ENCODE results near the gene EMD.
A peak's percentile ranks its signal among the peaks of the same experiment; 100 is the strongest.
"Not testable (repeated sequence)": the region's sequence is repeated elsewhere in the genome, so short reads cannot be mapped to it uniquely, and the experiment has no call there.

EMD gene

GRCh38 chrX:154396363-154396762 is 17.3 kb downstream of the EMD start:
- not testable (repeated sequence) for DNase-seq (ENCODE audit: low read depth)

GRCh38 chrX:154396973-154397887 is 18.1 kb downstream of the EMD start:
- DNase-seq (ENCODE audit: low read depth), result peak; percentile 50

- DNase-seq (ENCODE audit: low read depth), result peak; percentile 80
Observed at GRCh38 chrX:154397888-154398667, 19.0 kb downstream of the EMD start, which contains the start of gene RPL10. Gene RPL10, plus strand, starts transcription at chrX:154398377. Its CDS starts 143 bp downstream, at chrX:154398520.

- DNase-seq (ENCODE audit: low read depth), result peak; percentile 64
Observed at GRCh38 chrX:154398668-154399526, 19.8 kb downstream of the EMD start.

- DNase-seq (ENCODE audit: low read depth), result no peak
Observed at GRCh38 chrX:154399527-154400368, 20.7 kb downstream of the EMD start.

GRCh38 chrX:154400369-154400817 is 21.3 kb downstream of the EMD start:
- not testable (repeated sequence) for DNase-seq (ENCODE audit: low read depth)

- DNase-seq (ENCODE audit: low read depth), result no peak
Observed at GRCh38 chrX:154401045-154401799, 22.1 kb downstream of the EMD start.

GRCh38 chrX:154401918-154402621 is 23.0 kb downstream of the EMD start:
- DNase-seq (ENCODE audit: low read depth), result no peak

GRCh38 chrX:154402622-154403127 is 23.6 kb downstream of the EMD start:
- no peak for DNase-seq (ENCODE audit: low read depth)

- no peak for DNase-seq (ENCODE audit: low read depth)
Observed at GRCh38 chrX:154403192-154403591, 24.1 kb downstream of the EMD start.

- DNase-seq (ENCODE audit: low read depth), result no peak
Observed at GRCh38 chrX:154403858-154404257, 24.8 kb downstream of the EMD start.

- no peak for DNase-seq (ENCODE audit: low read depth)
Observed at GRCh38 chrX:154404625-154405192, 25.6 kb downstream of the EMD start.

GRCh38 chrX:154408659-154409221 is 29.6 kb downstream of the EMD start:
- DNase-seq (ENCODE audit: low read depth), result no peak

GRCh38 chrX:154409222-154409871 is 30.3 kb downstream of the EMD start, which contains the start of gene DNASE1L1:
Gene DNASE1L1, minus strand, starts transcription at chrX:154409254. Its CDS starts 3,686 bp downstream, at chrX:154405568.
- DNase-seq (ENCODE audit: low read depth), result no peak

GRCh38 chrX:154411981-154412340 is 32.9 kb downstream of the EMD start:
- no peak for DNase-seq (ENCODE audit: low read depth)

- no peak for DNase-seq (ENCODE audit: low read depth)
Observed at GRCh38 chrX:154412468-154412867, 33.4 kb downstream of the EMD start.

- no peak for DNase-seq (ENCODE audit: low read depth)
Observed at GRCh38 chrX:154413142-154413541, 34.0 kb downstream of the EMD start.

- no peak for DNase-seq (ENCODE audit: low read depth)
Observed at GRCh38 chrX:154417157-154417556, 38.1 kb downstream of the EMD start.

Data from stimulated activated CD8-positive, alpha-beta memory T cell treated with anti-CD3 and anti-CD28 coated beads, Interleukin-12 subunit alpha, Interleukin-12 subunit beta, amount 100 ng/mL, for 4 hours (primary cell).